Fibroblast of skin of scalp (primary cell): Measurements from ENCODE around the gene UBA1.
A peak's percentile ranks its signal among the peaks of the same experiment; 100 is the strongest.

Experiments used
- DNase-seq: peaks from one replicate; pipeline ENCODE4 v3.0.0-alpha.2; 2013

Gene UBA1

GRCh38 chrX:47169726-47170515, 23.7 kb upstream of the UBA1 start:
- DNase-seq, result no peak

- DNase-seq, result no peak
These were observed 22.6 kb upstream of the UBA1 start for GRCh38 chrX:47170861-47171692.

- DNase-seq, result no peak
These were observed 21.6 kb upstream of the UBA1 start for GRCh38 chrX:47171996-47172395.

GRCh38 chrX:47172549-47172948, 21.1 kb upstream of the UBA1 start:
- no peak for DNase-seq

GRCh38 chrX:47172971-47173792, 20.4 kb upstream of the UBA1 start:
- DNase-seq, result no peak

GRCh38 chrX:47174376-47174775, 19.3 kb upstream of the UBA1 start:
- DNase-seq, result no peak

- DNase-seq, result no peak
These were observed 18.6 kb upstream of the UBA1 start for GRCh38 chrX:47174846-47175587.

- DNase-seq, result no peak
These were observed 18.0 kb upstream of the UBA1 start for GRCh38 chrX:47175588-47175980.

GRCh38 chrX:47176101-47176740, 17.4 kb upstream of the UBA1 start:
- no peak for DNase-seq

GRCh38 chrX:47177079-47177478, 16.6 kb upstream of the UBA1 start:
- no peak for DNase-seq

GRCh38 chrX:47178337-47178736, 15.3 kb upstream of the UBA1 start:
- DNase-seq, result no peak

- peak; percentile 26 for DNase-seq
These were observed 14.3 kb upstream of the UBA1 start for GRCh38 chrX:47179221-47179927.

- no peak for DNase-seq
These were observed 13.7 kb upstream of the UBA1 start for GRCh38 chrX:47179928-47180255.

- no peak for DNase-seq
These were observed 13.3 kb upstream of the UBA1 start for GRCh38 chrX:47180346-47180745.

- DNase-seq, result no peak
These were observed 12.3 kb upstream of the UBA1 start for GRCh38 chrX:47181301-47181700.

- no peak for DNase-seq
These were observed 11.4 kb upstream of the UBA1 start for GRCh38 chrX:47182106-47182700.

GRCh38 chrX:47184486-47184885, 9.1 kb upstream of the UBA1 start:
- DNase-seq, result no peak

- no peak for DNase-seq
These were observed 8.4 kb upstream of the UBA1 start for GRCh38 chrX:47185241-47185640.

- DNase-seq, result no peak
These were observed 7.4 kb upstream of the UBA1 start for GRCh38 chrX:47186096-47186740.

GRCh38 chrX:47187106-47187677, 6.4 kb upstream of the UBA1 start:
- DNase-seq, result no peak
